GM19455 (cell line): Measurements from ENCODE around the gene HOTAIR.

Experiments
- ATAC-seq: cut with Tn5 transposase; IDR thresholded peaks from one replicate; pipeline ENCODE4 v1.9.1; 2021; ENCODE audit not compliant: unreplicated experiment

HOTAIR gene

DNA sequence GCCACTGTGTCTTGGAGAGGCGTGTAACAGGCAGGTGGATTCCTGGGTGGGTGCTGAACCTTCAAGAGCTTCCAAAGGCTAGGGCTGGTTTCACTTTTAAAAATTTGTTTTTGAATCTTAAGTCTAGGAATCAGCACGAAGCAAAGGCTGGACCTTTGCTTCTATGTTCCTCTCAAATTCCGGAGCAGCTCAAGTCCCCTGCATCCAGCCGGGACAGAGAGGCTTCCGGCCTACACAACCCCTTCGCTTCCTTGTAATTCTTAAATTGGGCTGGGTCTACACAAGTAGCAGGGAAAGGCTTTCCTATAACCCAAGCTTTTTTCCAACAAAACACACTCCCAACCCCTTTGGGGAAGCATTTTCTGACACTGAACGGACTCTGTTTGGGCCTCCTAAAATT lies 11.7 kb downstream of the HOTAIR start:
- ATAC-seq = no peak

DNA sequence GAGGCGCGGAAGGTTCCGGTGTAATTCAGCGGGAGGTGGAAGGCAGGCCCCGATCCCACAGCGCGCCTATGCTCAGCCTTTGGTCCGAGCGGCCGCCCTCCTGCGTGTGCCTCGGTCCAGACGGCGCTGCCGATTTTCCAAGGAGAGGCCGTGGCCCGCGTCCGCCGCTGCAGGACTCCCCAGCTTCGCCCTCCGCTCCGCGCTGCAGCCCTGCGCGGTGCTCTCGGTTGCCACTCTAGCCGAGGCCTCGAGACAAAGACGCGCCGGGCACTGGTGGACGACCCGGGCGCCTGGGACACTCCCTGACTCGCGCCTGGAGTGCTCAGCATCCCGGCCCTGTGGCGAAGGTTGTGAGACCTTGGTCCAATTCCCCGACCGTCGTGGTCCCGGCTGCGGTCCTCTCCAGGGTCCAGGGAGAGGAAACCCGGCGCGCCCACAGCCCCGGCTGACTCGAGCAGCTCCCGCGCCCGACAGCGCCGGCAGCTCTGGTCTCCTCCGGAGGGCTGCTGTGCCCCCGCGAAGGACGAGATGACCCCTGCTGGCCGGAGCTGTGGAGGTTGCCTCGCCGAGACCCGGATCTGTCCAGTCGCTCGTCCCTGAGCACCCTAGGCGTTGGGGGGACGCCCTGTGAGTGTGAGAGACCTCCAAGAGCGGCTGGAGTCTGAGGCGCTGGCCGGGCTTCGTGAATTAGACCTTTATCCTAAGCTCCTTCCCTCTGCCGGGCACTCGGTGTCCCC lies 13.6 kb downstream of the HOTAIR start:
- ATAC-seq = no peak

GRCh38 chr12:53960187-53961024 lies 14.3 kb downstream of the HOTAIR start:
- ATAC-seq = no peak

- ATAC-seq = no peak
These were observed 15.4 kb downstream of the HOTAIR start for GRCh38 chr12:53959314-53959713.

GRCh38 chr12:53958128-53958527 lies 16.6 kb downstream of the HOTAIR start:
- ATAC-seq = no peak

GRCh38 chr12:53956914-53957536 lies 17.7 kb downstream of the HOTAIR start:
- ATAC-seq = no peak

DNA sequence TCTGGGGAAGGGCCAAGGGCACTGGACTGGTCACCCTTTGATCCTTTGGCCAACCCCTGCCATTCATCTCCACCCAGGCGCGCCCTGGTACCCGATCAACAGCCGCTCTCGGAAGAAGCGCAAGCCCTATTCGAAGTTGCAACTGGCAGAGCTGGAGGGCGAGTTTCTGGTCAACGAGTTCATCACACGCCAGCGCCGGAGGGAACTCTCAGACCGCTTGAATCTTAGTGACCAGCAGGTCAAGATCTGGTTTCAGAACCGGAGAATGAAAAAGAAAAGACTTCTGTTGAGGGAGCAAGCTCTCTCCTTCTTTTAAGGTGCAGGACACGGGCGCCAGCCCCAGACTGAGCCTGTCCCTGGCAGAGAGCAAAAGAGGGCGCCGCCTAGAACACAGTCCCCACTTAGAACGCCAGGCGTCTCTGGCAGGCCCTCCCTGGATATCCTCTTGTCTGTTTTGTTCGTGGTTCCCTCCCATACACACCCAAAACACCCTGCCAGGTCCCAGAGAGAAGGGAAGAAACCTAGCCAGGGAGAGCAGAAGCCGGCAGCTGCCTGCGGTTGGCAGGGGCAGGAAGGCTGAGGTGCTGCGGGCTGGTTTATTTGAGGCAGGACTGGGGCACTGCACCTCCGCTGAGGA lies 18.4 kb downstream of the HOTAIR start:
- no peak for ATAC-seq

DNA sequence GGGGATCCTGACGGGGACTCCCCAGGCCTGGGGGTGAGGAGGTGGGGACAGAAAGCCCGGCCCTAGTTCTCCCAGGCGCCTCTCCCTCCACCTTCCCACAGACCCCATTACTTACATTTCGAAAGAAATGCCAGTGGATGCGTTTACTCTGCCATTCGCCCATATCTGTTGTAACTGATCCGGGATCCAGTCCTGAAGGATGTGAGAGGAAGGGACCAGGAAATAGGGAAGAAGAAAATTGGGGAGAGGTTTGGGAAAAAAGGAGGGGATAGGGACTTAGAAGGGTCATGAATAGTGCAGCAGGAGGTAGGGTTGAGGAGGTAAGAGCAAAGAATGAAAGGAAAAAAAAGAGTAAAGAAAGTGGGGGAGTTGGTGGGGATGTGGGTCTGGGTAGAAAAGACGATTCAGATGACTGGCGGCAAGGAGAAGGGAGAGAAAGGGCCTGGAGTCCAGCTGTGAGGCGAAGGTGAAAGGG lies 18.9 kb downstream of the HOTAIR start:
- ATAC-seq = no peak

GRCh38 chr12:53955036-53955775 lies 19.5 kb downstream of the HOTAIR start:
- ATAC-seq = no peak

- no peak for ATAC-seq
These were observed 20.1 kb downstream of the HOTAIR start, which contains the start of gene HOXC12 for GRCh38 chr12:53954694-53955035. HOXC12 (plus strand) TSS chr12:53954903; CDS start chr12:53954930, 27 bp downstream.

DNA sequence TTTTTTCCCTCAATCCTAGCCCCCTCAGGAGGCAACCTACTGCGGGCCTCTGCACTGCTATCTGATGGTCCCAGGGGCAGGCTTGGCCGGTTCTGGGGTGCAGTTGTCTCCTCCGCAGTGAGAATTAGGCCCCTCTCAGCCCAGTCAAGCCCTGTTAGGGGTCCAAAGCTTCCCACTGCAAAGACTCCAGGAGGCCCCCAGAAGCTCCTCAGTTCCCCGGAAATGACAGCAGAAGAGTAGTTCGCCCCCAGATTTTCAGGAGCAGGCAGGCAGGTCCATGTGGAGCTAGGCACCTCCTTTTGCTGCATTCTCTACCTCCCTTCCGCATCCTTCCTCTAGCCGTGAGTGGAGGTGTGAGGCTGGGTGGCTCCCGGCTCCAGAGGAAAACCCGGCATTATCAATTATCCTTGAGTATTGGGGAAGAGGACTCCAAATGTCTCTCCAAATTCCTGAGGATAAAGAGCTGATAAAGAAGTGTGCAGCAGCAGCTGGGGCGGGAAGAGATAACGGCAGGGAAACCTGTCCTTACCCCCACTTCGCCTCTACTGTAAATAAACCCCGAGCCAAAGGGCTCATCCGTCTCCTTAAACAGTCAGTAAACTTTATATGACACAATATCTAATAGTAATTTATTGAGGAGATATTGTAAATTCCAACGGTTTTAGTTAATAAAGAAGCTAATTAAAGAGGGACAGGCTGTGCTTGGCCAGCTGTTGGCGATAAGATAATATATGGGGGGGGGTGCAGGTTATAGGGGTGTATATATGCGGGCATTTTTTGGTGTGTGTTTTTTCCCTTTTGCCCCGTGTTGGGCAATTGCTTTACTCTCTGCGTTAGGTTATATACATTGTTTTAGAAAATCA lies 20.7 kb downstream of the HOTAIR start:
- no peak for ATAC-seq

GRCh38 chr12:53952871-53953734 lies 21.7 kb downstream of the HOTAIR start:
- no peak for ATAC-seq

- ATAC-seq = no peak
These were observed 22.4 kb downstream of the HOTAIR start for GRCh38 chr12:53952335-53952694.

- no peak for ATAC-seq
These were observed 23.0 kb downstream of the HOTAIR start for GRCh38 chr12:53951577-53952334.

GRCh38 chr12:53950789-53951576 lies 23.8 kb downstream of the HOTAIR start:
- ATAC-seq = no peak

DNA sequence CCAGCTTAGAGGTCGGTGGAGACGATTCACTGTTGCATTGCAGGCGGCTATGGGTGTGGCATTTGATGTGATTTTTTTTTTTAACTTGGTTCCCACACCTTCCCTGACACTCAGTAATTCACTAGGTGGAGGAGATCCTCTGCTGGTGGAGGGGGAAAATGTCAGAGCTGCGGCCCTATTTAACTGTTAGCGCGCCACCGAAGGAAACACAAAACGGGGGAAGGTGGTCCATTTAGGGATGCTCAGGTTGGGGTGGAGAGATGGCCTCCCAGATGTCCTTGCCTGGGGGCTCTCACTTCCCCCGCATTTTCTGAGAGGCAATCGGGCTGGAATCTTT lies 24.3 kb downstream of the HOTAIR start:
- no peak for ATAC-seq
